ENCODE results near the gene RAB43. TPM values are rescaled to one million over a fixed set of nuclear protein-coding genes. Genes with fewer than 3 reads are reported as not detected.

Gene RAB43
- total RNA-seq, 1 donor from 2014 or later, result 64.3 TPM

GRCh38 chr3:129061888-129062834 is 59.4 kb downstream of the RAB43 start:
- intact Hi-C loops (cut with micrococcal nuclease), result no loop called here

GRCh38 chr3:129061023-129061887 is 60.3 kb downstream of the RAB43 start:
- intact Hi-C loops (cut with micrococcal nuclease), result no loop called here

- intact Hi-C loops (cut with micrococcal nuclease), result no loop called here
Observed at GRCh38 chr3:129060276-129061022, 61.2 kb downstream of the RAB43 start, which contains the start of gene GP9. TSS of gene GP9 (plus strand) at chr3:129060779. CDS start at chr3:129061740, 961 bp downstream.

GRCh38 chr3:129059311-129059958 is 62.2 kb downstream of the RAB43 start:
- intact Hi-C loops (cut with micrococcal nuclease), result no loop called here

- intact Hi-C loops (cut with micrococcal nuclease), result no loop called here
Observed at GRCh38 chr3:129058441-129059200, 63.0 kb downstream of the RAB43 start.

GRCh38 chr3:129057249-129057648 is 64.4 kb downstream of the RAB43 start:
- intact Hi-C loops (cut with micrococcal nuclease), result no loop called here

- intact Hi-C loops (cut with micrococcal nuclease), result no loop called here
Observed at GRCh38 chr3:129056451-129057173, 65.0 kb downstream of the RAB43 start.

GRCh38 chr3:129054605-129055104 is 66.9 kb downstream of the RAB43 start:
- intact Hi-C loops (cut with micrococcal nuclease), result loop anchor here (5.0 kb wide), 1 partner anchor 128 kb away; the partner anchor contains the start of gene CNBP

GRCh38 chr3:129052675-129053074 is 68.9 kb downstream of the RAB43 start:
- intact Hi-C loops (cut with micrococcal nuclease), result loop anchor here (1.0 to 5.0 kb wide), 6 partner anchors 25 to 193 kb away; partner anchors contain the start of genes CNBP and ISY1

- intact Hi-C loops (cut with micrococcal nuclease), result loop anchor here (5.0 kb wide), 1 partner anchor 130 kb away; the partner anchor contains the start of gene CNBP
Observed at GRCh38 chr3:129051871-129052340, 69.7 kb downstream of the RAB43 start.

- intact Hi-C loops (cut with micrococcal nuclease), result loop anchor here (5.0 kb wide), 1 partner anchor 132 kb away; the partner anchor contains the start of gene CNBP
Observed at GRCh38 chr3:129050556-129051295, 70.9 kb downstream of the RAB43 start.

GRCh38 chr3:129047553-129047839 is 74.1 kb downstream of the RAB43 start:
- intact Hi-C loops (cut with micrococcal nuclease), result no loop called here

- intact Hi-C loops (cut with micrococcal nuclease), result no loop called here
Observed at GRCh38 chr3:129046732-129047552, 74.7 kb downstream of the RAB43 start.

GRCh38 chr3:129046037-129046731 is 75.4 kb downstream of the RAB43 start:
- intact Hi-C loops (cut with micrococcal nuclease), result no loop called here

- intact Hi-C loops (cut with micrococcal nuclease), result no loop called here
Observed at GRCh38 chr3:129045675-129046036, 75.9 kb downstream of the RAB43 start.

- intact Hi-C loops (cut with micrococcal nuclease), result no loop called here
Observed at GRCh38 chr3:129040579-129041300, 80.9 kb downstream of the RAB43 start.
